Pancreas (tissue), 10 donors: Measurements from ENCODE around the gene OSBPL10. TPM values are rescaled to one million over a fixed set of nuclear protein-coding genes. Genes with fewer than 3 reads are reported as not detected.
A peak's percentile ranks its signal among the peaks of the same experiment; 100 is the strongest.

ENCODE experiments used
- ATAC-seq, 4 donors: fragments of 200-7000 bp; cut with Tn5 transposase; one replicate each; pipeline versions ENCODE4 v1.8.0 to v1.9.1; 2020; ENCODE audit warnings: mild to moderate bottlenecking in 4 of 4, moderate library complexity in 4 of 4
- DNase-seq, 6 donors: peaks; one replicate each; pipeline ENCODE4 v3.0.0-alpha.2; 2020
- FAIRE-seq: peaks from 2 replicates; lab custom pipeline; 2012; peaks lifted over from hg19 to GRCh38; lab: Jason Lieb, UNC
- H3K27ac ChIP-seq, 4 donors: fragments of 200-600 bp; sonication (generic); 1 replicate in 3 of 4; 2 replicates in 1 of 4; pipeline versions ENCODE4 v1.5.0 to v1.8.0; 2020
- H3K27me3 ChIP-seq, 4 donors: fragments of 200-600 bp; one replicate each; pipeline ENCODE4 v1.8.0; 2021
- H3K36me3 ChIP-seq, 3 donors: fragments of 200-600 bp; sonication (generic) in 1 of 3; one replicate each; pipeline versions ENCODE4 v1.5.0 to v1.8.0; 2020 to 2021
- H3K4me1 ChIP-seq, 3 donors: fragments of 200-600 bp; one replicate each; pipeline ENCODE4 v1.8.0; 2021
- H3K4me3 ChIP-seq, 4 donors: fragments of 200-600 bp; sonication (generic) in 2 of 4; one replicate each; pipeline versions ENCODE4 v1.5.0 to v1.8.0; 2020 to 2021
- H3K9me3 ChIP-seq, 4 donors: fragments of 200-600 bp; one replicate each; pipeline ENCODE4 v1.8.0; 2021
- CTCF ChIP-seq, 4 donors: fragments of 200-600 bp; sonication (generic) in 3 of 4; IDR thresholded peaks; one replicate each; pipeline versions ENCODE4 v1.5.0 to v1.8.0; 2021; ENCODE audit warnings: antibody characterized with exemption in 4 of 4
- WGBS, 2 donors: extraction: QIAGEN DNeasy Blood & Tissue Kit; methylation state at CpG; one replicate each; pipeline ENCODE4 v1.1.7; 2013; 5-methylcytosine and 5-hydroxymethylcytosine counted together
- intact Hi-C, 3 donors: fragments of 100-400 bp; cut with DNase I; formaldehyde crosslinking; loops; one replicate each; pipeline versions ENCODE4 v1.11.1 to v1.14.2; 2022
- polyA plus RNA-seq, 2 donors: library from polyadenylated mRNA; stranded (reverse); fragments of 200-250 nt; gene quantifications; one replicate each; pipeline ENCODE4 v1.2.3, GENCODE V29; 2013
- total RNA-seq, 6 donors: library from RNA; stranded (reverse); fragmentation: NEBNext Ultra II Directional in 4 of 6; extraction: Animal tissue kit (Norgen Biotek cat#: 25700) in 4 of 6; gene quantifications; one replicate each; pipeline versions ENCODE4 v1.2.1 to v1.2.4, GENCODE V29; 2021 to 2023
- donor health status: healthy with polysubstance abuse.
- donor health status: DM: no; HTN: no; CAD: no; lungs with moderate emphysema.
- donor health status: DM: no; HTN: no; CAD: no.
- donor health status: control.
- donor health status: control.
- donor health status: Bipolar disorder and iron deficiency.
- donor health status: DM: yes; HTN: yes; CAD: no.
- donor health status: DM: no; HTN: no; CAD: no.
- donor health status: DM: no; HTN: no; CAD: no.
- donor health status: DM: yes; HTN: yes; CAD: no.

OSBPL10 gene
- total and polyA plus RNA-seq, 8 donors, result 0.57 to 4.0 (median 2.2) TPM

GRCh38 chr3:31819441-31819840 lies 161.6 kb downstream of the OSBPL10 start:
- TF ChIP-seq CTCF (IDR thresholded peaks at IDR 0.05), result no peak
- no peaks in the 10 kb centered on the region for H3K4me1 ChIP-seq
- H3K9me3 ChIP-seq, result no peaks in the 10 kb centered on the region
- WGBS, 2 donors, result 90% methylated on average over 8 of the region's 8 CpGs
- DNase-seq, result no peak
- H3K36me3 ChIP-seq, result no peaks in the 10 kb centered on the region
- ATAC-seq, result no peak
- no peak overlapping the region for H3K27ac ChIP-seq
- intact Hi-C loops, result no loop called here
- no peak for FAIRE-seq
- H3K4me3 ChIP-seq, result no peak overlapping the region
- H3K27me3 ChIP-seq, result no peaks in the 10 kb centered on the region

GRCh38 chr3:31817411-31817966 lies 163.6 kb downstream of the OSBPL10 start:
- no peak overlapping the region for H3K27ac ChIP-seq
- WGBS, 2 donors, result 81% methylated on average over 10 of the region's 10 CpGs
- no peaks in the 10 kb centered on the region for H3K27me3 ChIP-seq
- no peak overlapping the region for H3K4me3 ChIP-seq
- no peaks in the 10 kb centered on the region for H3K36me3 ChIP-seq
- H3K4me1 ChIP-seq, result no peaks in the 10 kb centered on the region
- FAIRE-seq (no peak), DNase-seq (no peak), ATAC-seq (no peak)
- TF ChIP-seq CTCF (IDR thresholded peaks at IDR 0.05), result no peak
- intact Hi-C loops, result no loop called here
- H3K9me3 ChIP-seq, result no peaks in the 10 kb centered on the region

- TF ChIP-seq CTCF (IDR thresholded peaks at IDR 0.05), result no peak
- WGBS, 2 donors, result 37 to 44% methylated on average over 11 of the region's 11 CpGs
- Histone ChIP-seq H3K9me3 (no peaks in the 10 kb centered on the region), H3K4me3 (no peak overlapping the region), H3K27me3 (no peaks in the 10 kb centered on the region), H3K27ac (no peak overlapping the region), H3K4me1 (no peaks in the 10 kb centered on the region), H3K36me3 (no peaks in the 10 kb centered on the region)
- FAIRE-seq, result no peak
- DNase-seq, result no peak
- peak in 1 of 4 donors; percentile 11 for ATAC-seq
- intact Hi-C loops, result no loop called here
Observed at GRCh38 chr3:31815631-31816440, 165.2 kb downstream of the OSBPL10 start.

DNA sequence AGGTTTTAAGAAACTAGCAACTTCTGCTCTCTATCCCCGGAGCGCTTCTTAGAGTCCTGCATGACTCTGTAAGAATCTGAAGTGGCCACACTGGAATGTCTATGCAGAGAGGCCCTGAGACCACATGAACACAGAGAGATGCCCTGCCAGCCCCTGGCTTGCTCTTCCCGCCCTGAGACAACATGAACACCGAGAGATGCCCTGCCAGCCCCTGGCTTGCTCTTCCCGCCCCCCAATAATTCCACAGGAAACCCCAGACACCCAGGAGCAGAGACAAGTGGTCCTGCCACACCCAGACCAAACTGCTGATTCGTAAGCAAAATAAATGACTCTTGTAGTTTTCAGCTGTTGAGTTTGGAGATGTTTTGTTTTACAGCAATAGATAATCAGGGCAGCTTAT lies 166.1 kb downstream of the OSBPL10 start:
- no peaks in the 10 kb centered on the region for H3K27me3 ChIP-seq
- no peaks in the 10 kb centered on the region for H3K9me3 ChIP-seq
- no peak for FAIRE-seq
- H3K4me1 ChIP-seq, result no peaks in the 10 kb centered on the region
- ATAC-seq, result no peak
- DNase-seq, result no peak
- 72 to 82% methylated on average over 5 to 6 of the region's 6 CpGs for WGBS, 2 donors
- no peak for TF ChIP-seq CTCF (IDR thresholded peaks at IDR 0.05)
- intact Hi-C loops, result no loop called here
- H3K27ac ChIP-seq, result no peak overlapping the region
- no peaks in the 10 kb centered on the region for H3K36me3 ChIP-seq
- no peak overlapping the region for H3K4me3 ChIP-seq

DNA sequence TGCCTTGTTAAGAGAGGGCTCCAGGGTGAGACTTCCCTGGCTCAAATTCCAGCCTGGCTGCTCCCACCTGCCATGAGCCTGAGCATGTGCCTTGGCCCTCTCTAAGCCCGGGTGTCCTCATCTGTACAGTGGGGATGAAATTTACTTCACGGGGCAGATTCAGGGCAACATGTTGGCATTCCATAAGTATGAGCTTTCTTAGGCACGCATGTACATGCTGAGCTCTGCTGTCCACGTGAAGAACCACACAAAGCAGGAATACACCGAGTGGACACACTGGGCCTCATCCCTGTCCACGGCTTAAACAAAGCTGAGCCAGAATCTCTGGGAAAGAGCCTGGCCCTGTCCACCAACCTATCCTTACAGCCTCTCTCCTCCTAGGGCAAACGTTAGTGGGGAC lies 167.4 kb downstream of the OSBPL10 start:
- DNase-seq, result no peak
- intact Hi-C loops, result no loop called here
- no peak for ATAC-seq

More for the DNA sequence above, 167.4 kb downstream of the OSBPL10 start:
- WGBS, 2 donors, result 87 to 89% methylated on average over 7 of the region's 7 CpGs
- FAIRE-seq, result no peak
- no peaks in the 10 kb centered on the region for H3K36me3 ChIP-seq
- H3K9me3 ChIP-seq, result no peaks in the 10 kb centered on the region
- no peaks in the 10 kb centered on the region for H3K4me1 ChIP-seq
- H3K4me3 ChIP-seq, result no peak overlapping the region
- no peaks in the 10 kb centered on the region for H3K27me3 ChIP-seq
- TF ChIP-seq CTCF (IDR thresholded peaks at IDR 0.05), result no peak
- H3K27ac ChIP-seq, result no peak overlapping the region
